Activated CD8-positive, alpha-beta memory T cell treated with anti-CD3 and anti-CD28 coated beads, Interleukin-2, amount 50 U/mL, for 1 hour (primary cell): ENCODE results near the gene PSMB9.

Experiments
- DNase-seq: peaks from one replicate; pipeline ENCODE4 v3.0.0-alpha.2; 2020; ENCODE audit errors: extremely low read depth

The PSMB9 gene

DNA sequence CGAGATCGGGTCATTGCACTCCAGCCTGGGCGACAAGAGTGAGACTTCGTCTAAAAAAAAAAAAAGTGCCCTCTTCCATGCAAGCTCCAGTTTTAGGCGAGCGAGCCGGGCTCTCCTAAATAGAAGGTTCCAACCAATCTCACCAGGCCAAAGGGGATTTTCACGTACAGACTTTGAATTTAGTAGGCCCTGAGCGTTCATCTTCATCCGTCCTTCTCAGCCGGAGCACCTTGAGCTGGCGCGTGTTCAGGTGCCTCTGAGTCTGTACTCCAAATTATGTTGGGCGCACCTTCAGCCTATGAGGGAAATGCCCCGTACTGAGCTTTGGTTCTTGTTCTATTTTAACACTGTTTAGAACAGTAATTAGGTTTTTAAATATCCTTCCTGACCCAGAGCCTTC lies 14.6 kb upstream of the PSMB9 start:
- DNase-seq, result no peak

DNA sequence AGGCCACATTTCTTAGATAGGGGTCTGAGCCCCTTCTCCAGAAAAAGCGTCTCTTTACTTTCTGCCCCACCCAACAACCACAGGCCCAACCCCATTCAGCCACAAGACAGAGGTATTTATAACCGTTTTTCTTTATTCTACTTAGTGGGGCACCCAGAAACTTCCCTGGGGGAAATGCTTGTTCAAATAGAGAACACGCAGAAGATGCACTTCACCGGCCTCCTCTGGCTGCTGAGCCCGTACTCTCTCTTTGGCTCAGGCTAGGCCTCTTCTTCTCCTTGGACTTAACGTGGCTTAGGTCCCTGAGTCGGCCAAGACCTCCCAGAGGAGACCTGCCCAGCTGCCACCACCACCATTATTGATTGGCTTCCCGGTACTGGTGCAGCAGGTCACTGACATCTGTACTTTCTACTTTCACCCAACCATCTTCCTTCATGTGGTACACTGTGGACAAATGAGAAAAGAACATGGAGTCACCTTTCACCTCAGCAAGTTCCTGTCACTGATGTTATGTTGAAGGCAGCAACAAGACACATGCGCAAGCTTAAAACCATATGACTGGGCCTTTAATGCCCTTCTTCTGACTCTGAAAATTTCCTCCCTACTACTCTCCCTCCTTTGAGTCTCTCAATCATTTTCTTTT lies 13.3 kb upstream of the PSMB9 start:
- no peak for DNase-seq

DNA sequence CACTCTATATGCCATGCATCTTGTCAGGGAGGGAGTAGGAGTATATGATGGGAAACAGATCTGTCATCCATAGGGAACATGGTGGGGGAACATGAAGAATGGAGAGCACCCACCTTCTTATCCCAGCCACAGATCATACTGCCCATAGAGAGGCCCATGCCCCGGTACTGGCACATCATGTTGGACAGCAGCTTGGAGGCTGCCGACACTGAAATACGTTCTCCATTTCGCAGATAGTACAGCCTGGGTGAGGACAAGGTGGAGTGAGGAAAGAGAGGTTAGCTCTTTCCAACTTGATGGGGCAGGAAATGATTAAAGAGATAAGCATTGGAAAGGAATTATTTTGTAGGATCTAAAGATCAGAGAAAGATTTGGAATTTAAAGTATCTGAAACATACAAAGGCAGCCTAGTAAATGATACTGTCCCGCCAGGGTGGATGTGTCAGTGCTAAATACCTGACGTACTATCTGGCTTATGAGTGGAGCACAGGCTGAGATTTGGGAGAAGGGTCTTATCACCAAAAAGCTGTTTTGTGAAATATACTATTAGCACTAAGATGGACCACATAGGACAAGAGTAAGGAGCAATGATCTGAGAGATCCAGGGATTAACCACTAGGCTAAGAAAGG lies 11.9 kb upstream of the PSMB9 start:
- DNase-seq, result no peak

DNA sequence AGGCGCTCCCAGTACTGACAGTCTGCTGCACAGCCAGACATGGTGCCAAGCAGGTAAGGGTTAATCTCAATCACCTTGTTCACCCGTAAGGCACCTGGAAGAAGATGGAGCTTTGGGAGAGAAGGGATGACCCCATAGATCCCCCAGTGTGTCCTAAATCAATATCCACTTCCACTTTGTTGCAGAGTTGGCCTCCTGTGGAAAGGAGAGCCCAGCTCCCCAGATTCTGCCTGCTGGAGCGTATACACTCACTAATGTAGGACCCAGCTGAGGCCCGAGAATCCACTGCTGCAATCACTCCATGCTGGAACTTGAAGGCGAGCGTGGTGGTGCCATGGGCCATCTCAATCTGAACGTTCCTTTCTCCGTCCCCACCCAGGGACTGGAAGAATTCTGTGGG lies 11.3 kb upstream of the PSMB9 start:
- no peak for DNase-seq

DNA sequence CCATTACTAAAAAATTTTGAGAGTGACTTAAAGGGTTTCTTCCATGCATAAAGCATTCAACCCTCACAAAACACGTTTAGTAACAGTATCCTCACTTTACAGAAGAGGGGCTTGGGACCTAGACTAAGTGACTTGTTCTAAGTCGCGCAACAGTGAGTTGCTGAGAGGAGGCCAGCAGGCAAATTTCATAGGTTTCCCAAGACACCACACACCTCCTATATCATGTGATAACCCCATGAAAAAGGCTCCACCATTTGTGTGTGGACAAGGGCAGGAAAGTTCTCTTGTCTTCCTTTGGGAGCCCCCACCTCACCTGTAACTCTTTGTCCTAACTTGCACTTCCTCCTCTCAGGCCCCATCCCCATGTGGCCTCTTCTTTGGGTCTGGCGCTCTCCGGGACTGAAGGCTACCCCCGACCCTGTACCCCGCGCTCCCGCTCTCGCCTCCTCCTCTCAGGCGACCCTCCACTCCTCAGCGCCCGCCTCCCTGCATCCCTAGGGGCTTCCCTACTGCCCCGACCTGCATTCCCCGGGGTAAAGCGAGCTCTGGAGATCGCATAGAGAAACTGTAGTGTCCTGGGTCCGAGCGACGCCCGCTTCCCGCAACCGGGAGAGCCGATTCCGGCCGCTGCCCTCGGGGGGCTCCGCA lies 10.5 kb upstream of the PSMB9 start:
- no peak for DNase-seq

DNA sequence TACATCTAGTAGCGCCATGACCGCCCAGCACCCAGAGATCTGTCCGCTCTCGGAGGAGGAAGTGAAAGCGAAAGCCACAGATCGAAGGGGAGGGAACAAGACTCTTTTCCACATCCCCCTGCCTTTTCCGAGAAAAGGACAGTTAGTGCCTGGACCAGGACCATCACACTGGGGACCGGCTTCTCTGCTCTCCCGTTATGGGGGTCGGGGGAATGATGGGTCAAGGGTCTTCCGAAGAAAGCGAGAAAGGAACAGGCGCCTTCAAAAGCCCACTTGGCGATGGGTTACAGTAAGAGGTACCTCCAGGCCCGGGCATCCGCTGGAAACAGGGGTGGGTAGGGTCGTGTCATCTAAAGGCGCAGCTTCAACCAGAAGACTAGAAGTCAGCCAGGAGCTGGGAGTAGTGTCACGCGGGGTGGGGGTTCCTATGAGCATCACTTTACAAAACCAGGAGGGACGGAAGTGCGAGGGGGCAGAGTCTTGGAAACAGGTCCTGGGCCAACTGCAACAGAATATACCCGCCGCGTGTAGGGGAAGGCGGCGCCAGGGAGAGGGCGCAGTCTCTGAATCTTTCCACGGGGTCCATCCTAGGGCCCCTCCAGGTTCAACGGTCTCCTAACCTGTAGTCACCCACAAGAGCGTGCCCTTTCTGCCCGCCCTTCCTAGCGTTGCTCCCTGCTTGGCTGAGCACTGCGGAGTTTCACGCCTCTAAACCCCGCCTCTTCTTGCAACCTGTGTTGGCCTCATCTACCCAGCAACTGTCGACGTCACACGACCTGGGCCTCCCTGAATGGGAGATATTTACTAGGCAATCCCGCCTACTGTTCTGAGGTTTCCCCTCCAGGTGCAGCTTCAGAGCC lies 9.8 kb upstream of the PSMB9 start, which contains the start of gene PSMB8:
Gene PSMB8 (minus strand): TSS at position 69 of the 860 bp plus-strand sequence. CDS start 51 bp downstream, at position 18.
- DNase-seq, result peak; percentile 99

DNA sequence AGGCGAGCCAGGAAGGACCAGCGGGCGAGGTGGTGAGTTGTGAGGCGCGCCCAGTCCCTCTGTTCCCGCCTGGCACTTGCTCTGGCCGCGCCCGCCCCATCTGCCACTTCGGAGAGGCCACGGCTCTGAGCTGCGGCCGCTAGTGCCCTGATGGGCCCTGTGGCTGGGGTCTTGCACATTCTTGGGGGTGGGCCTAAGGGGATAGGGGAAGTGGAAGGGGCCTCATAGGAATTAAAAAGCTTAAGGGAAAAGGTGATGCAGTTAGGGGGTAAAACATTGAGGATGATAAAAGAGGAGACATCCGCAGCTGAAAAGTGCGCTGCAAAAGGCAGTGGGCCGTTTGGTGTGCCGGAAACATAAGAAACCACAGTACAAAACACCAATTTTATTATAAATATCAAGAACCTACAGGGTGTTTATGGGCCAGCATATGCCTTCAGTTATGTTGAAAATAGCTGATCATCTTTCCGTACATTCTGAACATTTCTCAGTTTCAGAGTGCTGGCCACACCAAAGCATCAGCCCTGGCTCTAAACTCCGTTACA lies 9.1 kb upstream of the PSMB9 start:
- no peak for DNase-seq

DNA sequence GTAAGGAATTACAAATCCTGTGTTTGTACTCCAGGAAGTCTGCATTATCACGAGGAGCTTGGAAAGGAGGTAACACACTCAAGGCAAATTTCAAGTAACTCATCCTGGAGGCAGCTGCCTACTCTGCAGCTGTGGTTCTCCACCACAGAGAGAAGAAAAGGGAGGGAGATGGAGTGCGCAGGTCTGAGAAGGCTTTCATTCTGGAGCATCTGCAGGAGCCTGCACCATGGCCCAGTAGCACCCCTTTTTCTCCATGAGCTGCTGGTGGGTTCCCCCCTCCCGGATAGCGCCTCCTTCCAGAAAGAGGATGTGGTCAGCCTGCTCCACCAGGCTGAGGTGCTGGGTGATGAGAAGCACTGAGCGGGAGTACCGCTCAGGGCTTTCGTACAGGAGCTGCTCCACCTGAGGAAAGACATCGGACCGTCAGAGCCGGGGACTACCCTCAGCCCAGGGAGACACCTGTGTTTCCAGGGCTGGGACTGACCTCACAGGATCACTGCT lies 8.6 kb upstream of the PSMB9 start:
- no peak for DNase-seq

DNA sequence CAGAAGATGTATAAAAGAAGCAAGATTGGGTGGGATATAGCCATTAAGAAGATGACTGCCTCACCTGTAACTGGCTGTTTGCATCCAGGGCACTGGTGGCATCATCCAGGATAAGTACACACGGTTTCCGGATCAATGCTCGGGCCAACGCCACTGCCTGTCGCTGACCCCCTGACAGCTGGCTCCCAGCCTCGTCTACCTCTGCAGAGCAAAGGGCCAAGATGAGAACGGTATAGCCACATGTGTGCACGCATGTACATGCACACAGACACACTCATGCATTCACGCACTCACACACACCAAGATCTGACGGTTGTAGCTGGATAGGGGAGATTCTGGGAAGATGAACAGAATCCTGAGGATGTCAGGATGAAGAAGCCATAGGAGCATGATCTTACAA lies 7.0 kb upstream of the PSMB9 start:
- DNase-seq, result no peak

DNA sequence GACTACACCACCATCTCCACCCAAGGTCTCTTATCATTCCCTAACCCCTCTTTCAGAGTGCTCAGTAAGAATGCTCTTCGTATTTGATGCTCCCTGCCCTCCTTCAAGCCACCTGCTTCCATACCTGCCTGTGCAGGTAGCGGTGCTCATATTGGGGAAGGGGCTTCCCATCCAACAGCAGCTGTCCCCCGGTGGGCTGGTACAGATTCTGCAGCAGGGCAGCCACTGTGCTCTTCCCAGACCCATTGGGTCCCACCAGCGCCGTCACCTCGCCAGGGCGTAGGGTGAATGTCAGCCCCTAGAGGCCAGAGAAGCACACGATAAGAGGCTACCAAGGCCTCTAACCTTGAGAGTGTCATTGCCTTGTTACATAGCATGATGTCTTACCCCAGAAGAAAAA lies 6.2 kb upstream of the PSMB9 start:
- no peak for DNase-seq

DNA sequence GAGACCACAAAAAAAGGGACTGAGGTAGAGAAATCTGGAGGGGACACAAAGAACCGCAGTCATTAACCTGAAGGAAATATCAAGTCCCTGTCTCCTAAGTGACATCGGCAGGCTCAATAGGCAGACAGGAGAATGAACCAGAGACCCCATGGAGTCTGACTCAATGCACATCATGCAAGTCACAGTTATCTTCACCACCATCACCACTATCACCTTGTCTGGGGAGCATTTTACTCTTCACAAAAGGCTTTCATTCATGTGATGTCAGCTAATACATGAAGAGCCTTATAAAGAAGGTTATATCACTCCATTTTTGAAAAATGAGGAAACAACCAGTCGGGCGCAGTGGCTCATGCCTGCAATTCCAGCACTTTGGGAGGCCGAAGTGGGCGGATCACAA lies 4.9 kb upstream of the PSMB9 start:
- no peak for DNase-seq

DNA sequence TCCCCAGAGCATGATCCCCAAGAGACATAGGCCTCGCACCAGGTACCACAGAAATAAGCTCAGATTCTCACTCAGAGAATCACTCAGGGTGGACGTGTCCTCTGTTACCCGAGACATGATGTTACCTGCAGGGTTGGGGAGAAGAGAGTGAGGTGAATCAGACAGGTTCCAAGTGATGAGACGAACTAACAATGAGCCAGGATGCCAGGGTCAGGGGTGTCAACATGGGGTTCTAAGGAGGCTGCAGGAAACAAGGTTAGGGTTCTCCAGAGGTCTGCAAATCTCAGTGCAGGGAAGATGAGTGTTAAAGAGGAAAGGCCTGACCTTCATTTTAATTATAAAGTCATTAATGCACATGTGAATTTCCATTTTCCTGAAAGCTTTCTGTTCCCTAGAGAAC lies 3.0 kb upstream of the PSMB9 start:
- no peak for DNase-seq

DNA sequence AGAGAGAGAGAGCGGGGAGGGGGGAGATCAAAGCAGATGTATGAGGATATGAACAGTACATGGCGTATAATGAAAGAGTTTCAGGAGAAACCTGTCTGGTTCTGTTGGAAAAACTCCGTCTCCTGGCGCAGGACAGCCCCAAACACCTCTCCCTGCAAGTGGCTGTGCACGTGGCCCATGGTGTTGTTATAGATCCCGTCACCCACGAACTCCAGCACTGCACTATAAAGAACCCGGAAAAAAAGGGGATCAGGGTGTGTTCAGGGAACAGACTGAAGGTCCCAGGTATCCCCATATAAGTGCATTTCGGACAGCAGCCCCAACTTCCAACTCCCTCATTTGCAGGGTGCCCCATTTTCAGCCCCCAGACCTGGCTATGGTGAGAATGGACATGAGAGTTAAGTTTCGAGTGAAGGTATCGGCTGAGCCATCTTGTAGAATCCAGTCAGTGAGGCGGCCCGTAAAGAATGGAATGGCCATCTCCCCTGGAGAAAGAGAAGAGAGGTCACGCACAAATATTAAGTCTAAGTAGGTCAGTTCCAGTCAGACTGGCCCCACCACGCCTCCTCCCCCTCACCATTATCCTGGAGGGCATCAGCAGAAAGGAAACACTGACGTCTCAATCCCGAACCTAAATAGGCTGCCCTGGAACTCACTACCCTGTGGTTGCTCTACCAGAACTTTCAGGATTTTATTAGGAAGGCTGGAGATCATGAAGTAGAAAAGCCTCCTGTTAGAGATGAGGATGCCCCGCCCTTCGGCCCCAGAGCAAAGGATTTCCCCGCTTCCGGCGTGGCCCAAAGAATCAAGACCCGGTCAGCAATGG lies 1.8 kb upstream of the PSMB9 start:
- DNase-seq, result no peak

DNA sequence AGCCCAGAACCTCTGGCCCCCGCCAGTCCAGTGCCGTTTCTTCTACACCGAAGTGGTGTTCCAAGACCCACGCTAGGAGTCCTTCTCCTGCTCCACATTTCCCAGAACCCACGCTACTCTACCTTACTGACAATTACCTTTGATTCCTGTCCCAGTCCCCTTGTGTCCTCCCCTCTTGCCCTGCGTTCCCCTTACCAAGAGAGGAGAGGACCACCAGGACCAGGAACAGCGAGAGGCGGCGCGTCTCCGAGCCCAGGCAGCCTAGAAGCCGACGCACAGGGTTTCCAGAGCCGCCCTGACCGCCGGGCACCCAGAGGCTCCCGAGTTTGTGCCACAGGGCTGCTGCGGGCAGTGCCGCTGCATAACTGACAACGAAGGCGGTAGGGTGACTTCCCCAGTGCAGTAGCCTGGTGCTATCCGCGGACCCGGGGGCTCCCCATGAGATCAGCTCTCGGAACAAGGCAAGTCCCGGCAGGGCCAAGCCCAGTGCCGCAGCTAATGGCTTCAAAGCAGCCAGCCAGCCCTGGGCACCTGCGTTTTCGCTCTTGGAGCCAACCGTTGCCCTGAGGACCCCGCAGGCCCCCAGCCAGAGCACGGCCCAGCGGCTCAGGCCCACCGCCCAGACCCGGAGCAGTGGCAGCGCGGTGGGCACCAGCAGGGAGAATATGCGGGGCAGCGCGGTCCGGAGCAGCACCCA lies 1.0 kb upstream of the PSMB9 start:
- DNase-seq, result no peak

DNA sequence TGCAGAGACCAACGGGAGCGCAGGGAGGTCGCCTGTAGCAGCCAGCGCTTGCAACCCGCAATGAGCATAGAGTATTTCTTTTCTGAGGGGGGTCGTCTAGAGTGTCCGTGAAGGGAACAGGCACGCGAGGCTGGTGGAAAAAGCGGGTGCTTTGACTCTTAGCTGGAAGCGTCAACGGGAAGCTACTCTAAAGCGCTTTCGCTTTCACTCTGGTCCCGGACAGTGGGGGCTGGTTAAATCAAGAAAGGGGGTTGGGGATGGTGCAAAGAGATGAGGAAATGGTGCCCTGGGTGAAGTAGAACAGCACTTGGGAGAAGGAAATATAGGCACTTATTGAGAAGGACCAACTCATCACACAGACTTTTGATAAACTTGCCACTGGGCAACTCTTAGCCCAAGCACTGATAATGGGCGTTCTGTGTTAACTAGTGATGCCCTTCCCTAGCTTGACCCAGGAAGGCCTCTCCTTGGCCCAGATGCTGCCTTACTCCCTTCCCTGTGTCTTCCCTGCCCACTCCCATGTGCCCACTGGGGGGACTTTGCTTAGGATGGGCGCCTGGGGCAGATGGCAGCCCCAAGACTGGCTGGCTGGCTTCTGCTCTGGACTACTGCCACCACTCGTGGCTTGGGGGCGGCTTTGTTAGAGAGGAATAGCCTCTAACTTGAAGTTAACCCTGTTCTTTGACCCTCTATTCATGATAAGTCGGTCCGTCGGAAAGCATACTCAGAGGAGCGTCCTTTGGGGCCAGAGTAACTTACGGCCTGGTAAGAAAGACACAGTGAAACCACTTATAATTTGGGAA lies 585 bp downstream of the PSMB9 start:
- no peak for DNase-seq

DNA sequence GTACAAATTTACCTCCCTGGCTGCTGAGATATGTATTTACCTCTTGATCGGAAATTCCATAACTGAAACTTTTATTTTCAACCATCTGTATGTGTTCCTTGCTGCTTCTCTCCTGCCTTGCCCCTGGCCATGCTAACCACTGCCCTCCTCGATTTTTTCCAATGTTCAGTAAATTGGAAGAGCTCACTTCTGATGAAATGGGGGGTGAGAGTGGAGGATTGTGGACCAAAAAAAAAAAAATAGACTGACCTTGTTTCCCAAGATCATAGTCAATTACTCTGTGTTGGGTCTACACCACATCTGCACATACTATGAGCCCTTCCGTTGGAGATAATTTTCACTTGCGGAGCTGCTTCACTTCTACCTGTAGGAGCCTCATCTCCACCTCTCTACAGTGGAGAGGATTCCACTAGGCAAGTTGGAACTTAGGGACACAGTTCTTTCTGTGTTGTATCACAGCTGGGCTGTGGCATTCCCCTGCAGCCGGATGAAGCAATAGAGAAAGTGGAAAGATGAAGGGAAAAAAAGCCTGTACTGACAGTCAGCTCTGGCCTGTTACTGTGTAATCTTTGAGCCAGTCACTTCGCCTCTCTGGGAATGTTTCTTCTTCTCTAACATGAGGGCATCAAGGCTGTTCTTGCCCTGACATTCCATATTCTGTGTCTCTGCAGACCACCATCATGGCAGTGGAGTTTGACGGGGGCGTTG lies 1.6 kb downstream of the PSMB9 start:
- DNase-seq, result no peak

DNA sequence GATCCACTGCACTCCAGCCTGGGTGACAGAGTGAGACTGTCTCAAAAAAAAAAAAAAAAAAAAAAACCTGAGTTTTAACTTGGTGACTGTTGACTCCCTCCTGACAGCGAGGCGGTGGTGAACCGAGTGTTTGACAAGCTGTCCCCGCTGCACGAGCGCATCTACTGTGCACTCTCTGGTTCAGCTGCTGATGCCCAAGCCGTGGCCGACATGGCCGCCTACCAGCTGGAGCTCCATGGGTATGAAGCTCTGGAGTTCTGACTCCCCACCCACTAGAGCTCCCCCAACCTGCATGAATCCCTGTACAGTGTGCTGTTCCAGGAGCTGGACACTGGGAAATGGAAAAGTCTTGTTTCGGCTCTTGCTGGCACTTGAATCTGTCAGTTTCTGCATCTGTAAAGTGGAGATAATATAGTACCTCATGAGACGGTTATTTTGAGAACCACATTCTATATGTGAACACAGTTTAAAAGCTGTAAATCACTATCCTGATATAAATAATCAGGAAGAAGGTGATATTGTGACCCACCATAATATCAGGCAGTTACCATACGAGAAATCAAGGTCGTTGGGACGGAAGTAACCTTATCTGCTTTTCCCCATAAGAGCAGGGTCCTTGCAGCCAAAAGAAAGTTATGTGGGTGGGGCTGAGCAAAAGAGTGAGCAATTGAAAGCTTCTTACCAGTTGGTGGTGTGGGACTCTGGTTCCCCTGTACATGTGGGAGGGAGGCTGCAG lies 3.3 kb downstream of the PSMB9 start:
- no peak for DNase-seq

DNA sequence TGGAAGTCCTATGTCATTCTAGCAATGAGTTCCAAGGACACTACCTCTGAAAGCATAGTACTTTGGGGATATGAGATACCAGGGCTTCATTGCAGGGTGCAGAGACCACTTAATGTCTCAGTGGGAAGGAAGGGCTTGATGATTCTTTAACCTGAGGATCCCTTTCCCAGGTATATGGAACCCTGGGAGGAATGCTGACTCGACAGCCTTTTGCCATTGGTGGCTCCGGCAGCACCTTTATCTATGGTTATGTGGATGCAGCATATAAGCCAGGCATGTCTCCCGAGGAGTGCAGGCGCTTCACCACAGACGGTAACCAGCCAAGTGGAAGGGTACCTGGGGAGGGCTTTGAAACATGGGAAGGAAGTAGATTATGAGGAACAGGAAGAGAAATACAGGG lies 4.2 kb downstream of the PSMB9 start:
- no peak for DNase-seq
